Type B pancreatic cell (in vitro differentiated cells): ENCODE data around the gene FAM234B. TPM values are rescaled to one million over a fixed set of nuclear protein-coding genes. Genes with fewer than 3 reads are reported as not detected.

Experiments used
- DNase-seq: peaks from one replicate; pipeline ENCODE4 v3.0.0; 2021; ENCODE audit warnings: mixed read lengths; ENCODE audit not compliant: unreplicated experiment; ENCODE audit errors: extremely low spot score
- H3K27ac Mint-ChIP-seq: 2 replicates; pipeline ENCODE4 v1.8.0; 2021; ENCODE audit warnings: mild to moderate bottlenecking, mixed read lengths
- H3K27me3 Mint-ChIP-seq: 2 replicates; pipeline ENCODE4 v1.8.0; 2021; ENCODE audit warnings: mixed read lengths
- H3K36me3 Mint-ChIP-seq: 2 replicates; pipeline ENCODE4 v1.8.0; 2021; ENCODE audit warnings: mixed read lengths
- H3K4me1 Mint-ChIP-seq: one replicate; pipeline ENCODE4 v1.8.0; 2021; ENCODE audit warnings: mixed read lengths; ENCODE audit not compliant: unreplicated experiment
- H3K4me3 Mint-ChIP-seq: 2 replicates; pipeline ENCODE4 v1.8.0; 2021; ENCODE audit warnings: mild to moderate bottlenecking, mixed read lengths
- H3K9me3 Mint-ChIP-seq: 2 replicates; pipeline ENCODE4 v1.8.0; 2021; ENCODE audit warnings: mixed read lengths
- CTCF ChIP-seq: fragments of 200-600 bp; sonication (generic); conservative IDR thresholded peaks from 2 replicates; pipeline ENCODE4 v1.5.0; 2021; ENCODE audit warnings: antibody characterized with exemption, mild to moderate bottlenecking
- total RNA-seq: library from RNA; stranded (reverse); gene quantifications from 2 replicates; pipeline ENCODE4 v1.2.1, GENCODE V29; 2021; ENCODE audit warnings: low replicate concordance

FAM234B gene
- total RNA-seq, 1 donor from 2014 or later, result 11.9 TPM

GRCh38 chr12:13062669-13063068, 18.5 kb downstream of the FAM234B start:
- Mint-ChIP-seq H3K27me3 (no peaks in the 10 kb centered on the region), H3K4me3 (no peak overlapping the region), H3K4me1 (no peaks in the 10 kb centered on the region), H3K9me3 (peaks cover 6% of the 10 kb centered on the region), H3K27ac (no peak overlapping the region), H3K36me3 (peaks cover 64% of the 10 kb centered on the region)
- no peak for DNase-seq
- TF ChIP-seq CTCF, result no peak

- Mint-ChIP-seq H3K27me3 (no peaks in the 10 kb centered on the region), H3K9me3 (peaks cover 6% of the 10 kb centered on the region), H3K27ac (no peak overlapping the region), H3K36me3 (peaks cover 57% of the 10 kb centered on the region), H3K4me1 (no peaks in the 10 kb centered on the region), H3K4me3 (no peak overlapping the region)
- TF ChIP-seq CTCF, result no peak
- DNase-seq, result no peak
These were observed 21.8 kb downstream of the FAM234B start for GRCh38 chr12:13066014-13066413.

- Mint-ChIP-seq H3K27ac (no peak overlapping the region), H3K9me3 (peaks cover 6% of the 10 kb centered on the region), H3K27me3 (no peaks in the 10 kb centered on the region), H3K4me3 (no peak overlapping the region), H3K36me3 (peaks cover 57% of the 10 kb centered on the region), H3K4me1 (peaks cover 2% of the 10 kb centered on the region)
- DNase-seq, result no peak
- TF ChIP-seq CTCF, result no peak
These were observed 22.3 kb downstream of the FAM234B start for GRCh38 chr12:13066459-13066858.

- no peak for DNase-seq
- Mint-ChIP-seq H3K4me3 (no peak overlapping the region), H3K27ac (no peak overlapping the region), H3K4me1 (peaks cover 5% of the 10 kb centered on the region), H3K9me3 (no peaks in the 10 kb centered on the region), H3K36me3 (peaks cover 53% of the 10 kb centered on the region), H3K27me3 (no peaks in the 10 kb centered on the region)
- no peak for TF ChIP-seq CTCF
These were observed 23.1 kb downstream of the FAM234B start for GRCh38 chr12:13067322-13067721.

GRCh38 chr12:13069380-13069779, 25.2 kb downstream of the FAM234B start:
- H3K27ac Mint-ChIP-seq, result no peak overlapping the region
- no peak overlapping the region for H3K4me3 Mint-ChIP-seq
- no peaks in the 10 kb centered on the region for H3K9me3 Mint-ChIP-seq

More at GRCh38 chr12:13069380-13069779, 25.2 kb downstream of the FAM234B start:
- DNase-seq, result no peak
- H3K36me3 Mint-ChIP-seq, result peaks cover 62% of the 10 kb centered on the region
- H3K4me1 Mint-ChIP-seq, result peaks cover 5% of the 10 kb centered on the region
- H3K27me3 Mint-ChIP-seq, result no peaks in the 10 kb centered on the region
- no peak for TF ChIP-seq CTCF
